ENCODE results near the gene CCDC142. TPM values are rescaled to one million over a fixed set of nuclear protein-coding genes. Genes with fewer than 3 reads are reported as not detected.
"Not testable (repeated sequence)": the region's sequence is repeated elsewhere in the genome, so short reads cannot be mapped to it uniquely, and the experiment has no call there.

The CCDC142 gene
- total and polyA plus RNA-seq, 9 of the 15 experiments (the other 6 are each of a cell fraction or from before 2014, with no cell fraction given): 0.55 to 11.7 (median 7.2) TPM

DNA sequence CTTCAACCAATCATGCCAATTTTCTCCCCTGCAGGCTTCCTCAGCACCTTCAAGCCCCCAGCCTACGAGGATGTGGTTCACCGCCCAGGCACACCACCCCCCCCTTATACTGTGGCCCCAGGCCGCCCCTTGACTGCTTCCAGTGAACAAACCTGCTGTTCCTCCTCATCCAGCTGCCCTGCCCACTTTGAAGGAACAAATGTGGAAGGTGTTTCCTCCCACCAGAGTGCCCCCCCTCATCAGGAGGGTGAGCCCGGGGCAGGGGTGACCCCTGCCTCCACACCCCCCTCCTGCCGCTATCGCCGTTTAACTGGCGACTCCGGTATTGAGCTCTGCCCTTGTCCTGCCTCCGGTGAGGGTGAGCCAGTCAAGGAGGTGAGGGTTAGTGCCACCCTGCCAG lies 22.6 kb downstream of the CCDC142 start:
- H2AFZ ChIP-seq (ENCODE audit: low read depth, low read length); FAIRE-seq; DNase-seq (ENCODE audit: extremely low read depth in 1 of 4, low spot score in 3 of 4); intact Hi-C loops (cut with micrococcal nuclease); H3K4me2 ChIP-seq (ENCODE audit: insufficient read depth, low read length); H3K27me3 ChIP-seq (ENCODE audit: control insufficient read depth in 2 of 2, insufficient read depth in 2 of 2, low read length in 2 of 2); BruUV-seq (replicated peaks); H3K9me1 ChIP-seq (ENCODE audit: control insufficient read depth, insufficient read depth, low read length); H3K9me3 ChIP-seq (replicated peaks; ENCODE audit: control insufficient read depth, insufficient read depth, low read depth, low read length); H3K9ac ChIP-seq (ENCODE audit: insufficient read depth in 1 of 2, low read depth in 2 of 2, low read length in 2 of 2); H3K4me3 ChIP-seq; CTCF ChIA-PET (ENCODE audit: low intra/inter-chr PET ratio); H4K20me1 ChIP-seq (replicated peaks; ENCODE audit: control insufficient read depth, insufficient read depth, low read length); in situ Hi-C loops (cut with MboI); ATAC-seq; H3K27ac ChIP-seq (ENCODE audit: extremely low read depth, low read depth, low read length): not testable (repeated sequence)
- 73% methylated on average over 6 of the region's 10 CpGs for WGBS (ENCODE audit: insufficient coverage, low coverage, missing lambda C conversion rate)
- Histone ChIP-seq H3K4me1 (replicated peaks in 1 of 2; ENCODE audit: control insufficient read depth in 2 of 2, insufficient read depth in 2 of 2, low read length in 2 of 2) (peaks cover 10 to 47% of the 10 kb centered on the region in 2 experiments), H3K36me3 (ENCODE audit: control insufficient read depth, insufficient read depth, low read length) (peaks cover 35% of the 10 kb centered on the region), H3K79me2 (ENCODE audit: control insufficient read depth, insufficient read depth, low read length) (peaks cover 25% of the 10 kb centered on the region)
- POLR2A ChIA-PET: interaction anchor here (0.6 to 2.5 kb wide), 4 partner anchors 39 to 433 kb away, joined by 3 to 12 read pairs (median 4); partner anchors contain the start of genes C2orf81 and WDR54
- peak; percentile 5 for TF ChIP-seq POLR2B (IDR thresholded peaks at IDR 0.05; ENCODE audit: low read depth, partially characterized antibody)

DNA sequence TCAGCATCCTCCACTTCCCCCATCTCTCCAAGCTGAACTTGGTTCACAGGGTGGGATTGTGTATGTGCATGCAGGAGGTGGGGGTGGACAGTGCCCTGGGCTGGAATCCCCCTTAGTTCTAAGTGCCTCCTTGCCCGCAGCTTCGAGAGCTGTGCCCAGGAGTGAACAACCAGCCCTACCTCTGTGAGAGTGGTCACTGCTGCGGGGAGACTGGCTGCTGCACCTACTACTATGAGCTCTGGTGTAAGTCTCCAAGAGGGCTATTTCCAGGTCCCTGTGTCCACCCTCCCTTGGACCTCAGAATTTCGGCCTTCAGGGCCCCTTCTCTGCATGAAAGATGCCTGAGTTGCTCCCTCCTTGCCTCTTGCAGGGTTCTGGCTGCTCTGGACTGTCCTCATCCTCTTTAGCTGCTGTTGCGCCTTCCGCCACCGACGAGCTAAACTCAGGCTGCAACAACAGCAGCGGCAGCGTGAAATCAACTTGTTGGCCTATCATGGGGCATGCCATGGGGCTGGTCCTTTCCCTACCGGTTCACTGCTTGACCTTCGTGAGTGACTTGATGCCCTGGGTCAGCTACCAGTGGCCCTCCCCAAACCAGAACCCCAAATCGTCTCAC lies 23.2 kb downstream of the CCDC142 start:
- CTCF ChIA-PET (ENCODE audit: low intra/inter-chr PET ratio); H3K4me2 ChIP-seq (ENCODE audit: insufficient read depth, low read length); in situ Hi-C loops (cut with MboI); intact Hi-C loops (cut with micrococcal nuclease); DNase-seq (ENCODE audit: extremely low read depth in 1 of 4, low spot score in 3 of 4); H3K9me1 ChIP-seq (ENCODE audit: control insufficient read depth, insufficient read depth, low read length); H3K9me3 ChIP-seq (replicated peaks; ENCODE audit: control insufficient read depth, insufficient read depth, low read depth, low read length); H4K20me1 ChIP-seq (replicated peaks; ENCODE audit: control insufficient read depth, insufficient read depth, low read length); H3K27ac ChIP-seq (ENCODE audit: extremely low read depth, low read depth, low read length); ATAC-seq; H2AFZ ChIP-seq (ENCODE audit: low read depth, low read length); H3K27me3 ChIP-seq (ENCODE audit: control insufficient read depth in 2 of 2, insufficient read depth in 2 of 2, low read length in 2 of 2); H3K4me3 ChIP-seq; FAIRE-seq; BruUV-seq (replicated peaks): not testable (repeated sequence)
- POLR2A ChIA-PET: interaction anchor here (0.6 to 2.5 kb wide), 6 partner anchors 22 to 433 kb away, joined by 3 to 12 read pairs (median 4); partner anchors contain the start of genes AUP1, C2orf81, HTRA2 and WDR54
- peaks cover 10 to 41% of the 10 kb centered on the region in 2 experiments for H3K4me1 ChIP-seq (replicated peaks in 1 of 2; ENCODE audit: control insufficient read depth in 2 of 2, insufficient read depth in 2 of 2, low read length in 2 of 2)
- H3K9ac ChIP-seq (ENCODE audit: insufficient read depth in 1 of 2, low read depth in 2 of 2, low read length in 2 of 2): 0 out of 4 replicates have a peak overlapping the region, but pooled peaks of 1 of the 2 experiments have one; percentile 67
- peaks cover 35% of the 10 kb centered on the region for H3K36me3 ChIP-seq (ENCODE audit: control insufficient read depth, insufficient read depth, low read length)
- WGBS (ENCODE audit: insufficient coverage, low coverage, missing lambda C conversion rate): 51% methylated on average over 13 of the region's 13 CpGs
- H3K79me2 ChIP-seq (ENCODE audit: control insufficient read depth, insufficient read depth, low read length): peaks cover 21% of the 10 kb centered on the region
- TF ChIP-seq SUPT5H (IDR thresholded peaks at IDR 0.05) (peak; percentile 62; the same call in 1 of the 2 replicates), POLR2B (IDR thresholded peaks at IDR 0.05; ENCODE audit: low read depth, partially characterized antibody) (peak; percentile 58), POLR2G (IDR thresholded peaks at IDR 0.05; ENCODE audit: low read depth, low read length) (peak; percentile 39; the same call in 1 of the 2 replicates), POLR2A (conservative IDR thresholded peaks at IDR 0.05) (peak; percentile 67), KDM5B (IDR thresholded peaks at IDR 0.05; ENCODE audit: insufficient replicate concordance, low read depth, low read length) (peak; percentile 1)

Data from K562 (cell line).